HG02938 (cell line): Measurements from ENCODE around the gene DIPK1A.

Source experiments
- ATAC-seq: cut with Tn5 transposase; IDR thresholded peaks from one replicate; pipeline ENCODE4 v1.9.1; 2021; ENCODE audit warnings: mild to moderate bottlenecking, moderate library complexity; ENCODE audit not compliant: unreplicated experiment

Gene DIPK1A

GRCh38 chr1:92961131-92961895 lies at the start of gene DIPK1A:
TSS of gene DIPK1A (minus strand) at chr1:92961462. CDS start at chr1:92961429, 33 bp downstream.
- peak; percentile 34 for ATAC-seq

GRCh38 chr1:93007941-93008577 lies 46.8 kb upstream of the DIPK1A start:
- ATAC-seq: no peak

DNA sequence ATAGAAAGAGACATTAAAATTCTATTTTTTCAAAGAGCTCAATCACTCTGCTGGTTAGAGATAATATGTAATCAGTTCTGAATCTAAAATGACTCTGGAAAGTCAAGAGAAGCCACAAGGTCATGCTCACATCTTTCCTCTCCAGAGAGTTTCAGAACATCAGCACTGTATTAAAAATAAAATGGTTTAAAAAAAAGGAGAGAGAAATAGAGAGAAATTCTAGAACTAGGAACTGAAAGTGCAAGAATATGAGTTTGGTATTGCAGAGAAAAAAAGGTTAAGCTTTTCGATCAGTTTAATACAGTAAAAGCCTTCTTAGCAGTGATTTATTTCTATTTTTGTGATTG lies 44.0 kb upstream of the DIPK1A start:
- ATAC-seq: no peak

- no peak for ATAC-seq
Observed at GRCh38 chr1:93004566-93005251, 43.4 kb upstream of the DIPK1A start.

DNA sequence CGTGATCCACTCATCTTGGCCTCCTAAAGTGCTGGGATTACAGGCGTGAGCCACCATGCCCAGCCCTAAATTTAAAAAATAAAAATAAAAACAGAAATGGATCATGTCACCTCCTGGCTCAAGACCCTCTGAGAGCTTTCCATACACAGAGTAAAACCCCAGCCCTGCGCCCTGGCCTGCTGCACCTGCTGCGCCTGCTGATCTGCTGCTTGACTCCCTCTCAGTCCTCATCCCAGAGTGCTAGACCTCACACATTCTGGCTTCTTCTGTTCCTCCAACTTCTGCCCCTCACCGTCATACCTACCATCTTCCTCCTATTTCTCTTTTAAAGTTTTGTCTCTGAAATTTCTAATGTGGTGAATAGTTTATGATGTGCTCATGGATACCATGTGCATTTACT lies 42.7 kb upstream of the DIPK1A start:
- no peak for ATAC-seq

DNA sequence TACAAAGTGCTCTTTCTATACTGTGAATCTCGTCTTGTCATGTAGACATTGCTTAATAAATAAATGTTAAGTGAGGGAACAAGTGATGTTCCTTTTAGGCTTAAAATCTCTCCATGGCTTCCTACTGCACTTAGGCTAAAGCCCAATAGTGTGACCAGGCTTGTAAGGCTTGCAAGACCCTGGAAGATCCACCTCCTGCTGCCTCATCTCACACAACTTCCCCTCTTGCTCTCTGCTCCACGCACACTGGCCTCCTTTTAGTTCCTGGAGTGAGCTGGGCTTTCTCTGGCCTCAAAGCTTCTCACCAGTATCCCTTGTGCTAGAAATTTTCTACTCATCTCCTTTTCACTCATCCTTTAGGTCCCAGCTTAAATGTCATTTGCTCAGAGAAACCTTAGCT lies 41.5 kb upstream of the DIPK1A start:
- no peak for ATAC-seq

- no peak for ATAC-seq
Observed at GRCh38 chr1:93001893-93002292, 40.6 kb upstream of the DIPK1A start.

- ATAC-seq: no peak
Observed at GRCh38 chr1:93000751-93001175, 39.5 kb upstream of the DIPK1A start.

- no peak for ATAC-seq
Observed at GRCh38 chr1:93000291-93000690, 39.0 kb upstream of the DIPK1A start.

DNA sequence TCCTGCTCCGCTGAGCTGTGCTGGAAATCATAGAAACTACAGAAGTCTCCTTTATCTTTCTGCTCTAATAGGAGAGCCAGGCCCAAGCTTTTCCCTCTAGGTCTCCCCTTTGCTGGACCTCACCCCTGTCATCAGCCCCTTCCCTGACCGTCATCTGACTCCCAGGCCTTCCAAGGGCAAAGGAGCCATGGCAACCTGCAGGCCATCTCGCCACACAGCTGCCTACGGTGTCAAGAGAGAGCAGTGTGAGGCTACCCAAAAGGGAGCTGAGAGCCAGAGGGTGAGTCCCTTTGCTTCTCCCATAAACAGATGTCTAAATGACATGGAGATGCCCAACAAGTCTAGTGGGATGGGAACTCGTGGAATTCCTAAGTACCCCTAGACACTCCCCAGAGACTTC lies 37.6 kb upstream of the DIPK1A start:
- ATAC-seq: no peak

DNA sequence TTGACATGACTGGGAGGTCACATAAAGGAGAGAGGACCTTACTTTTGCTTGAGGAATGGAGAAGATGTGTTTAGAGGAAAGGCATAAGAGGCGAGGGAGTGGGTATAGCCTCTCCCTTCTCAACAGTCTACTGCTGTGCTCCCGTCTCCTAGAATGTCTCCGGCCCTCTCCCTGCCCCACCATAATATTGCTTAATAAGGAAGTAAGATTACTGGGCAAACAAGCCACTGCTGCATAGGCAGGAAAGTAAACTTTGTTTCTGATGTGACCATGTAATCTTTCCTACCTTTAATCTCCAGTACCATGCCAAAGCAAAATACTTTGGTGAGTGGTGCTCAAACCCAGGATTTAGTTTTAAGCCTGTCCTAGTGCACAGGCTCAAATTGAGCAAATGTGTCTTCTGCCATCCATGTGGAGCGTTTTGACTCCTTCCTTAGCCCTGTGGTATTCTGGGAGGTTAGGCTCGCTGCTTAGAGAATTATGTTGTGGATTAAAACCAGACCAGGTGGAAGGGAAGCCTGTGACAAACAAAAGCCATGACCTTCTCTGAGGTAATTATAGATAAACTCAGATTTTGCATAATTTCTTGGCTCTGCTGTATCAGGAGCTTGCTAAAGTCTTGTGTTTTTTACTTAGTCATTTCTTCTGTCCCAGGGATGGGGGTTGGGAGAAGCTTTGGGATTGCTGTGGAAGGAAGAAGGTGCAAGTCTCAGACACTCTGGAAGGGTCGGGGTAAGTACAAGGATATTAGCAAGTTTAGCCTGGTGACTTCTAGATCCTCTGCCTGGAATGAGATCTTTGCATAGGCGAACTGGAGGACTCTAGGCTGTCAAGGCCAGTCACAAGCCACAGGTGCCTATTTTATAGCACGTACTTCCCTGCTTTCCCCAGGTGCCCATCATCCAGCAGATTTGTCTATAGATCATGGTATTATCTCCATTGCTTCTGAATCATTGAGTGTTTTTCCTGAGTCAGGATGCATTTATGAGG lies 34.5 kb upstream of the DIPK1A start:
- no peak for ATAC-seq

DNA sequence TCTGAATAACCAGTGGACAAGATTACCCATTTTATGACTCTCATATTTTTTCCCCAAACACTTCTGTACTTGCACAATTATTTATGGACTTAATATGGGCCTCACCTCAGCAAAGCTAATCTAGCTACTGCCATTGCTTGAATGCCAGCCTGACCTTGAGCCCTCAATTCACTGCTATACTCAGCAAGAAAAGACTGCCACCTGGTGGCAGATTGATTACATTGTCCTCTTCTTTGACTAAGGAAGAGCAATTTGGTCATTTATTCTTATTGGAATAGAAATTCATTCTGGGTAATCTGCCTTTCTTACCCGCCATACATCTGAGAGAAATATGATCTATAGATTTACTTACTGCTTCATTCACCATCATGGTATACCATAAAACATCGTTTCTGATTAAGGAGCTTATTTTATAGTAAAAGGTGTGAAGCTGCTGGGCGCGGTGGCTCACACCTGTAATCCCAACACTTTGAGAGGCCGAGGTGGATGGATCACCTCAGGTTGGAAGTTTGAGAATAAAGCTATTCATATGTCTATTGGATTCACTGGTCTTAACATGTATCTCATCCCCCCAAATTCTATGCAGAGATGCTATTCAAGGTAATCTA lies 32.9 kb upstream of the DIPK1A start:
- peak; percentile 90 for ATAC-seq

DNA sequence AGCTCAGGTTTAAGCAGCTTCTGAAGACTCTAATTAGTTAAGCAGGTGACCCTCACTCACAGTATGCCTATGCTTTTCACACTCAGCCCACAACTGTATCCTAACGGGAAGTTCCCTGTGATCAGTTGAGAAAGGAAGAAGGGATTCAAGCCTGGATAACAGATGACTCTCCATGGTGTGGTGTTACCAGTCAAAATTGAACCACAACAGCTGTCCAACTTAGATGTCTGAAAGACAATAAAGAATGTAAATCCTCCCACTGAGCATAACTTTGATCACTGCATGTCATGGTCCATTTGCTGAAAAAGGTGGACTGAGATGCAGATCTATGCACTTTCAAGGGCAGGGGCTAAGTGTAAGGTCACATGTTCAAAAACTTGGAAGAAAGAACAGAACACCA lies 32.3 kb upstream of the DIPK1A start:
- ATAC-seq: no peak

DNA sequence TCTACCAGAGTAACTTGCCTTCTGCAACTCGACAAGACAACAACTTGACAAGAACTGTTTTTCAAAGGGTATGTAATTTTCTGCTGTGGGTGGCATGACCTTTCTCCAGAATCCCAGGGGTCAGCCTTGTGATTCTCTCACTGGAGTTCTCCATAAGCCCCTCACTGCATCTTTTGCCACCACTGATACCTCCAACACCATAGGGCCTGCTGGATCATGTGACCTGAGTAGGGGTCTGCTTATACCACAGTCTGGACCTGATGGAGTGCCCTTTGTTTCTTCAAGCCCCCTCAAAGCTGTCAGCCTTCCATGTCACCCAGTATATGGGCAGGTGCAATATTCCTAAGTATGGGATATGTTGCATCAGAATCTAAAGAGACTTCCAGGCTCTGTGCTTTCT lies 31.6 kb upstream of the DIPK1A start:
- ATAC-seq: no peak

DNA sequence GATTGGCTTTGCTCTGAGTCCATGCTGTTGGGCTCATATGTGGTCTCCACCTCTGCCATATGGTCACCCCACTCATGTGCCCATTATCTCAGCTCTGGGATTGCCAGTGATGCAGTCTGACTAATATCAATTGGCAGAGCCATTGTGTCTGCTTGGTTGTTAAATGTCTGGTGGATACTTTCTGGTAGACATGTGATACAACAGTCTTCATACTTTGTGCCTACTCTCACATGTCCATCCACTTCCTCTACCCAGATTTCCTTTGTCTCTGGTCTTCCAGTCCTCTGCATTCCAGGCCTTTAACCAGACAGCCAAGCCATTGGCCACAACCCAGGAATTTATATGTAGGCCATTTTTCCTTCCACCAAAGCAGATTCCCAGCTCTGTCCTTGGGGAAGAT lies 30.8 kb upstream of the DIPK1A start:
- no peak for ATAC-seq

DNA sequence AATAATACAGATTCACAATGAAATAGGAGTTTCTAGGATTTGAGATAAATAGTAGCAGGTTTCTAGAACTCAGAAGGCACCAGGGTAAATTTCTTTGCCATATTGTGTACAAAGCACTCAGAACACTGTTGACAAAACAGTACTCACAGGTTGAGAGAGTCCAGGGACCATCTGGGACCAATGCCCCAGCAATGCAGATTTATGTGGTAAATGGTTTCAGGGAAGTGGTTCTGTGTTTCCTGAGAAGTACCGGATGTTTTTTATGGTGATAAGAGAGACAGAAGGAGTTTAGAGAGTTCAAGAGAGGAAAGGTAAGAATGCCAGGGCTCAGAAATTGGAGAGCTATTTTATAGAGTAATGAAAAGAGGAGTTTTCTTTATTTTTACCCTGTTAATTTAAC lies 29.6 kb upstream of the DIPK1A start:
- ATAC-seq: no peak

DNA sequence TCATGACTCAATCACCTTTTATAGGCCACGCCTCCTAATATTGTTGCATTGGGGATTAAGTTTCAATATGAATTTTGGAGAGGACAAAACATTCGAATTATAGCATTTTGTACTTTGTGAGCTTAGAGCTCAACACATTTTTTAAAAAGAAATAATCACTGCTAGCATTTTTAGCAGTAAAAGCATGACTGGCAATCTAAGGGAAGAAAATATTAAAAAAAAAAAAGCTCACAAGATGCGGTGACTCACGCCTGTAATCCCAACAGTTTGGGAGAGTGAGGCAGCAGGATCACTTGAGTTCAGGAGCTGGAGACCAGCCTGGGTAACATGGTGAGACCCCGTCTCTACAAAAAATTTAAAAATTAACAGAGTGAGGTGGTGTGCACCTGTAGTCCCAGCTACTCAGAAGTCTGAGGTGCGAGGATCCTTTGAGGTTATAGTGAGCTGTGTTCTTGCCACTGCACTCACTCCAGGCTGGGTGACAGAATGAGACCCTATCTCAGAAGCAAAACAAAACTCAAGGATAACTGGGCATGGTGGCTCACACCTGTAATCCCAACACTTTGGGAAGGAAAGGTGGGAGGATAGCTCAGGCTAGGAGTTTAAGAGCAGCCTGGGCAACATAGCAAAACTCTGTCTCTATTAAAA lies 28.8 kb upstream of the DIPK1A start:
- ATAC-seq: no peak

GRCh38 chr1:92989253-92989652 lies 28.0 kb upstream of the DIPK1A start:
- no peak for ATAC-seq

GRCh38 chr1:92987462-92987861 lies 26.2 kb upstream of the DIPK1A start:
- no peak for ATAC-seq

DNA sequence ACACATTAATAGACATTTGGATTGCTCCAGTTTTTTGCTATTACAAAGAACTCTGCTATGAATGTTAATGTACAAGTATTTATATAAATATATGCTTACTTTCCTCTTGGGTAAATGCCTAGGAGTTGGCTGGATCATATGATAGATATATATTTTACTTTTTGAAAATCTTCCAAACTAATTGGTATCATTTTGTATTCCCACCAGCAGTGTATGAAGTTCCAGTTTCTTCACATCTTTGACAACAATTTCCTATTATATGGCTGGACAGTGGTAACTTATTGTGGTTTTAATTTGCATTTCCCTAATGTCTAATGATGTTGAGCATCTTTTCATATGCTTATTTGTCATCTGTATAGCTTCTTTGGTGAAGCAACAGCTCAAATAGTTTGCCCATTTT lies 23.8 kb upstream of the DIPK1A start:
- ATAC-seq: no peak
